SK-N-SH (cell line): ENCODE measurements around the gene WLS. TPM values are rescaled to one million over a fixed set of nuclear protein-coding genes. Genes with fewer than 3 reads are reported as not detected.

Source experiments
- CTCF ChIA-PET: fragments of 300-600, 350-600 bp; formaldehyde crosslinking; extraction: SDS; loops from one replicate; lab custom pipeline; 2021; lab: Yijun Ruan, JAX
- POLR2A ChIA-PET: fragments of 350-600 bp; sonication (Branson Sonifier 250); formaldehyde crosslinking; extraction: SDS; loops from one replicate; lab custom pipeline; 2020; ENCODE audit warnings: antibody characterized with exemption, inconsistent platforms; lab: Yijun Ruan, JAX
- DNase-seq: peaks from one replicate; pipeline ENCODE4 v3.0.0; 2012
- H2AFZ ChIP-seq: fragments of 200-600 bp; sonication (generic); 2 replicates; pipeline ENCODE4 v1.8.1; 2016; ENCODE audit warnings: antibody characterized with exemption, mild to moderate bottlenecking, low read depth
- H3F3A ChIP-seq: fragments of 200-600 bp; sonication (generic); replicated peaks from 2 replicates; pipeline ENCODE3; 2016; ENCODE audit warnings: antibody characterized with exemption, mild to moderate bottlenecking; ENCODE audit not compliant: insufficient read depth
- H3K27ac ChIP-seq, 2 experiments: fragments of 200-500 bp in 1 of 2; fragments of 200-600 bp in 1 of 2; sonication (Bioruptor generic) in 1 of 2; sonication (generic), shearing (Covaris generic) in 1 of 2; 2 replicates each; pipeline versions ENCODE4 v1.5.1 to v1.6.1; 2014 to 2016; ENCODE audit warnings: low read depth in 2 of 2, inconsistent platforms in 1 of 2, low read length in 1 of 2, mild to moderate bottlenecking in 1 of 2, mixed read lengths in 1 of 2
- H3K27me3 ChIP-seq: fragments of 200-600 bp; sonication (generic), shearing (Covaris generic); 2 replicates; pipeline ENCODE4 v1.6.1; 2016; ENCODE audit warnings: mixed run types; ENCODE audit not compliant: insufficient read depth
- H3K36me3 ChIP-seq, 2 experiments: fragments of 200-500 bp in 1 of 2; fragments of 200-600 bp in 1 of 2; sonication (Bioruptor generic) in 1 of 2; sonication (generic) in 1 of 2; replicated peaks in 1 of 2; 2 replicates each; pipeline versions ENCODE3 to v1.5.1; 2014 to 2016; ENCODE audit warnings: low read length in 1 of 2, mild to moderate bottlenecking in 1 of 2; ENCODE audit not compliant: insufficient read depth in 2 of 2, control insufficient read depth in 1 of 2
- H3K4me1 ChIP-seq, 2 experiments: fragments of 200-500 bp in 1 of 2; fragments of 200-600 bp in 1 of 2; sonication (Bioruptor generic) in 1 of 2; sonication (generic), shearing (Covaris generic) in 1 of 2; 2 replicates each; pipeline versions ENCODE4 v1.5.1 to v1.6.1; 2014 to 2016; ENCODE audit warnings: low read depth in 1 of 2, low read length in 1 of 2, mixed run types in 1 of 2; ENCODE audit not compliant: insufficient read depth in 2 of 2, control insufficient read depth in 1 of 2
- H3K4me2 ChIP-seq: fragments of 200-600 bp; sonication (generic), shearing (Covaris generic); 2 replicates; pipeline ENCODE4 v1.6.1; 2017; ENCODE audit warnings: mixed run types
- H3K4me3 ChIP-seq, 2 experiments: fragments of 200-500 bp in 1 of 2; fragments of 200-600 bp in 1 of 2; sonication (Bioruptor generic) in 1 of 2; sonication (generic), shearing (Covaris generic) in 1 of 2; 2 replicates each; pipeline versions ENCODE4 v1.5.1 to v1.8.1; 2014 to 2016; ENCODE audit warnings: low read depth in 2 of 2, inconsistent platforms in 1 of 2, low read length in 1 of 2, mild to moderate bottlenecking in 1 of 2, mixed read lengths in 1 of 2, moderate library complexity in 1 of 2
- H3K79me2 ChIP-seq: fragments of 200-600 bp; sonication (generic); 2 replicates; pipeline ENCODE4 v1.8.1; 2017; ENCODE audit warnings: mild to moderate bottlenecking; ENCODE audit not compliant: insufficient read depth
- H3K9ac ChIP-seq: fragments of 200-600 bp; sonication (generic); 2 replicates; pipeline ENCODE4 v1.6.1; 2017; ENCODE audit warnings: mixed run types
- H3K9me2 ChIP-seq: fragments of 200-600 bp; sonication (generic); 2 replicates; pipeline ENCODE4 v1.6.1; 2017; ENCODE audit warnings: mixed run types
- H3K9me3 ChIP-seq: fragments of 200-600 bp; sonication (generic); 2 replicates; pipeline ENCODE4 v1.6.1; 2017; ENCODE audit warnings: mixed run types, mild to moderate bottlenecking, moderate library complexity
- H4K20me1 ChIP-seq: fragments of 200-600 bp; sonication (generic); 2 replicates; pipeline ENCODE4 v1.6.1; 2017; ENCODE audit warnings: mild to moderate bottlenecking, mixed run types; ENCODE audit not compliant: insufficient read depth
- CHD2 ChIP-seq: fragments of 150-350 bp; IDR thresholded peaks from 2 replicates; pipeline ENCODE4 v1.6.1; 2018; ENCODE audit warnings: low read length; ENCODE audit not compliant: partially characterized antibody
- ELF1 ChIP-seq: IDR thresholded peaks from 2 replicates; pipeline ENCODE4 v1.4.0; 2012
- EP300 ChIP-seq, 2 experiments: IDR thresholded peaks; 2 replicates each; pipeline versions ENCODE4 v1.4.0 to v1.6.1; 2012; ENCODE audit warnings: borderline replicate concordance in 1 of 2, low read depth in 1 of 2, low read length in 1 of 2
- FOXJ3 ChIP-seq: sonication (generic); formaldehyde crosslinking; IDR thresholded peaks from 2 replicates; pipeline ENCODE4 v1.5.1; 2020; ENCODE audit warnings: mild to moderate bottlenecking, missing genetic modification reagents
- GATA2 ChIP-seq: sonication (generic); formaldehyde crosslinking; IDR thresholded peaks from 2 replicates; pipeline ENCODE4 v1.5.0; 2020; ENCODE audit warnings: mild to moderate bottlenecking, missing genetic modification reagents
- JUND ChIP-seq: IDR thresholded peaks from 2 replicates; pipeline ENCODE4 v1.4.0; 2012
- MXI1 ChIP-seq: IDR thresholded peaks from 2 replicates; pipeline ENCODE4 v1.6.1; 2012; ENCODE audit warnings: mild to moderate bottlenecking, low read depth, low read length, improper control_type of control experiment
- NFIC ChIP-seq: IDR thresholded peaks from 2 replicates; pipeline ENCODE4 v1.4.0; 2012; ENCODE audit warnings: borderline replicate concordance
- SIN3A ChIP-seq: IDR thresholded peaks from 2 replicates; pipeline ENCODE4 v1.6.1; 2012; ENCODE audit warnings: low read depth, mild to moderate bottlenecking, low read length, moderate library complexity, borderline replicate concordance
- SMC3 ChIP-seq: IDR thresholded peaks from 2 replicates; pipeline ENCODE4 v1.6.1; 2012; ENCODE audit warnings: low read depth, low read length, improper control_type of control experiment
- TCF12 ChIP-seq: IDR thresholded peaks from 2 replicates; pipeline ENCODE4 v1.4.0; 2012
- YY1 ChIP-seq: IDR thresholded peaks from 2 replicates; pipeline ENCODE4 v1.4.0; 2012; ENCODE audit warnings: low read depth, mild to moderate bottlenecking
- WGBS: methylation state at CpG from one replicate; pipeline ENCODE4 v1.1.6; 2017; ENCODE audit warnings: low lambda C conversion rate; 5-methylcytosine and 5-hydroxymethylcytosine counted together
- polyA plus RNA-seq, 3 experiments: library from polyadenylated mRNA; depleted of rRNA; stranded (reverse); fragments of >200 nt; gene quantifications; 2 replicates each; pipeline ENCODE4 v1.2.3, GENCODE V29; 2012
- TF ChIP-seq, protein P1 (sequence below): IDR thresholded peaks from 2 replicates; pipeline ENCODE4 v1.4.0; 2012; ENCODE audit warnings: low read depth, borderline replicate concordance
- TF ChIP-seq, protein P2 (sequence below): fragments of 150-350 bp; IDR thresholded peaks from 2 replicates; pipeline ENCODE4 v1.6.1; 2016; ENCODE audit warnings: mild to moderate bottlenecking, low read depth, low read length
- TF ChIP-seq, protein P3 (sequence below): fragments of 150-350 bp; IDR thresholded peaks from 2 replicates; pipeline ENCODE4 v1.6.1; 2017; ENCODE audit warnings: antibody characterized with exemption, low read length, low read depth, borderline replicate concordance

The WLS gene
- polyA plus RNA-seq, 1 of the 3 experiments (the other 2 are of a cell fraction): 69.0 TPM

DNA sequence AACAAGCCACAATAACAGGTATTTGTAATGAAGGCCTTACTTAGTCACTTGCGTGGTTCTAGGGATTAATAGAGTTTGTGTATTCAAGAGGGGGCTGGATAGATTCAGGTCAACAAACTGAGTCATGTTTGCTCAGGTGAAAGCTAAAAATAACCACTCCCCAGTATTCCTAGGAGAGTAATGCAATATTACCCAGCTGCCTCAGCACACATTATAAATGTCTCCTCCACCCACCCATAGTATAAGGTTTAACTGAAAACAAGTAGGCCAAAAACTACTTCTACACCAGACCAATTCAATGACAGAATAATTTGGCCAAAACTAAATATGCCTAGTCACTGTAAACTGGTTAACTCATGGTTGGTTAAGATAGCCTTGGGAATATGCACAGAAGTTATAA, 34.4 kb downstream of the WLS start:
- H3K27ac ChIP-seq: peak overlapping the region in 1 of 2 experiments; percentile 56; a peak in 2 of 4 replicates
- DNase-seq: no peak
- H3K4me2 ChIP-seq: no peak overlapping the region

DNA sequence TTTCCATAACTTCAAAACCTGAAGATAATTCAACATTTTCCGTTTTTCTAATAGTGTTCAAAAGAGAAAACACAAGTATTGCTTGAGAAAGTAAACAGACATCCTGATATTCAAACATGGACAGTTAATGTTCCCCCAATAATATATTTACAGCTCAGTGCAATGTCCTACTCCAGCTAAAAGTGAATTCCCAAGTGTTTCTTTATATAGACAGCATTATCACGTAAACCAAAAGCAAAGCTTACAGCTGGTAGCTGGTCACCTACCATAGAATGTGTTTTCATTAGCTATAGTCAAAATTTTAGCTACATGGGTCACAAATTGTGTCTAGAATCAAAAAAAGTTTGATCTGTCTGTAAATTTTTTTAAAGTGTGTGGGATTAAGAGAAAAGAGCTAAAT, 34.9 kb downstream of the WLS start:
- no peaks in the 10 kb centered on the region for H3K27me3 ChIP-seq
- H3K4me2 ChIP-seq: no peak overlapping the region
- CTCF ChIA-PET: interaction anchor here (1.0 kb wide), 1 partner anchor 22 kb away, joined by 3 read pairs; no protein-coding TSS in a partner anchor
- WGBS: 92% methylated on average over 2 of the region's 2 CpGs
- H2AFZ ChIP-seq: no peak overlapping the region
- no peak for TF ChIP-seq FOXJ3 (CRISPR knock-in tag)
- TF ChIP-seq NFIC: no peak
- TF ChIP-seq EP300 (IDR thresholded peaks at IDR 0.05; ENCODE audit: borderline replicate concordance in 1 of 2, low read depth in 1 of 2, low read length in 1 of 2): no peak
- TF ChIP-seq GATA2 (CRISPR knock-in tag): no peak
- no peak for TF ChIP-seq JUND
- TF ChIP-seq, protein P1, sequence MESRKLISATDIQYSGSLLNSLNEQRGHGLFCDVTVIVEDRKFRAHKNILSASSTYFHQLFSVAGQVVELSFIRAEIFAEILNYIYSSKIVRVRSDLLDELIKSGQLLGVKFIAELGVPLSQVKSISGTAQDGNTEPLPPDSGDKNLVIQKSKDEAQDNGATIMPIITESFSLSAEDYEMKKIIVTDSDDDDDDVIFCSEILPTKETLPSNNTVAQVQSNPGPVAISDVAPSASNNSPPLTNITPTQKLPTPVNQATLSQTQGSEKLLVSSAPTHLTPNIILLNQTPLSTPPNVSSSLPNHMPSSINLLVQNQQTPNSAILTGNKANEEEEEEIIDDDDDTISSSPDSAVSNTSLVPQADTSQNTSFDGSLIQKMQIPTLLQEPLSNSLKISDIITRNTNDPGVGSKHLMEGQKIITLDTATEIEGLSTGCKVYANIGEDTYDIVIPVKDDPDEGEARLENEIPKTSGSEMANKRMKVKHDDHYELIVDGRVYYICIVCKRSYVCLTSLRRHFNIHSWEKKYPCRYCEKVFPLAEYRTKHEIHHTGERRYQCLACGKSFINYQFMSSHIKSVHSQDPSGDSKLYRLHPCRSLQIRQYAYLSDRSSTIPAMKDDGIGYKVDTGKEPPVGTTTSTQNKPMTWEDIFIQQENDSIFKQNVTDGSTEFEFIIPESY: no peak
- no peak for TF ChIP-seq ELF1
- no peak for TF ChIP-seq CHD2
- TF ChIP-seq, protein P2, sequence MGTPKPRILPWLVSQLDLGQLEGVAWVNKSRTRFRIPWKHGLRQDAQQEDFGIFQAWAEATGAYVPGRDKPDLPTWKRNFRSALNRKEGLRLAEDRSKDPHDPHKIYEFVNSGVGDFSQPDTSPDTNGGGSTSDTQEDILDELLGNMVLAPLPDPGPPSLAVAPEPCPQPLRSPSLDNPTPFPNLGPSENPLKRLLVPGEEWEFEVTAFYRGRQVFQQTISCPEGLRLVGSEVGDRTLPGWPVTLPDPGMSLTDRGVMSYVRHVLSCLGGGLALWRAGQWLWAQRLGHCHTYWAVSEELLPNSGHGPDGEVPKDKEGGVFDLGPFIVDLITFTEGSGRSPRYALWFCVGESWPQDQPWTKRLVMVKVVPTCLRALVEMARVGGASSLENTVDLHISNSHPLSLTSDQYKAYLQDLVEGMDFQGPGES: no peak
- TF ChIP-seq, protein P3, sequence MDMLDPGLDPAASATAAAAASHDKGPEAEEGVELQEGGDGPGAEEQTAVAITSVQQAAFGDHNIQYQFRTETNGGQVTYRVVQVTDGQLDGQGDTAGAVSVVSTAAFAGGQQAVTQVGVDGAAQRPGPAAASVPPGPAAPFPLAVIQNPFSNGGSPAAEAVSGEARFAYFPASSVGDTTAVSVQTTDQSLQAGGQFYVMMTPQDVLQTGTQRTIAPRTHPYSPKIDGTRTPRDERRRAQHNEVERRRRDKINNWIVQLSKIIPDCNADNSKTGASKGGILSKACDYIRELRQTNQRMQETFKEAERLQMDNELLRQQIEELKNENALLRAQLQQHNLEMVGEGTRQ: no peak
- TF ChIP-seq SIN3A: no peak
- TF ChIP-seq TCF12: no peak
- TF ChIP-seq YY1: no peak
- TF ChIP-seq MXI1: no peak
- peaks cover 0 to 51% of the 10 kb centered on the region in 2 experiments; a peak in 3 of 4 replicates for H3K4me1 ChIP-seq
- no peaks in the 10 kb centered on the region for H3K9me2 ChIP-seq
- no peaks in the 10 kb centered on the region for H3K36me3 ChIP-seq
- peak overlapping the region in 1 of 2 experiments; percentile 56; a peak in 1 of 4 replicates for H3K27ac ChIP-seq
- H4K20me1 ChIP-seq: peaks cover under 1% of the 10 kb centered on the region; the same call in 1 of the 2 replicates
- no peak for DNase-seq
- no peak overlapping the region for H3K4me3 ChIP-seq
- peaks cover 42% of the 10 kb centered on the region for H3K79me2 ChIP-seq
- no peak overlapping the region for H3K9ac ChIP-seq
- POLR2A ChIA-PET: no interaction called here
- no peaks in the 10 kb centered on the region for H3K9me3 ChIP-seq
- peaks cover 23% of the 10 kb centered on the region for H3F3A ChIP-seq

More for the DNA sequence above, 34.4 kb downstream of the WLS start:
- Histone ChIP-seq H3F3A (peaks cover 23% of the 10 kb centered on the region), H3K79me2 (peaks cover 42% of the 10 kb centered on the region), H3K4me3 (no peak overlapping the region), H3K36me3 (no peaks in the 10 kb centered on the region), H3K4me1 (peaks cover 0 to 54% of the 10 kb centered on the region in 2 experiments; a peak in 3 of 4 replicates), H3K9ac (no peak overlapping the region), H3K27me3 (no peaks in the 10 kb centered on the region), H2AFZ (no peak overlapping the region), H3K9me3 (no peaks in the 10 kb centered on the region), H4K20me1 (peaks cover 4% of the 10 kb centered on the region; the same call in 1 of the 2 replicates), H3K9me2 (no peaks in the 10 kb centered on the region)
- ChIA-PET CTCF (interaction anchor here (1.0 kb wide), 1 partner anchor 22 kb away, joined by 3 read pairs; no protein-coding TSS in a partner anchor), POLR2A (no interaction called here)
- no peak for TF ChIP-seq SMC3
- TF ChIP-seq, protein P2: no peak
- 82% methylated on average over 1 of the region's 1 CpG for WGBS
